K562 (cell line): ENCODE data around the gene LEPR. TPM values are rescaled to one million over a fixed set of nuclear protein-coding genes. Genes with fewer than 3 reads are reported as not detected.

Experiments
- ATAC-seq: fragments of 200-7000 bp; cut with Tn5 transposase; 3 replicates; pipeline ENCODE4 v1.9.1; 2020; ENCODE audit warnings: moderate library complexity
- BruUV-seq: library from RNA; stranded (reverse); fragments of 400-500 nt; replicated peaks from 2 replicates; lab custom pipeline; 2021; lab: Mats Ljungman, UMichigan
- CTCF ChIA-PET: fragments of 300-600 bp; formaldehyde crosslinking; extraction: SDS; loops from one replicate; lab custom pipeline; 2021; ENCODE audit warnings: low intra/inter-chr PET ratio; lab: Yijun Ruan, JAX
- POLR2A ChIA-PET: fragments of 300-600, 350-650 bp; sonication (Branson Sonifier 250); formaldehyde crosslinking; extraction: SDS; loops from one replicate; lab custom pipeline; 2021; ENCODE audit warnings: antibody characterized with exemption, inconsistent platforms; lab: Yijun Ruan, JAX
- DNase-seq, 4 experiments: peaks; one replicate each; pipeline versions ENCODE4 v3.0.0 to v3.0.0-alpha.2; 2011 to 2018; ENCODE audit warnings: low spot score in 3 of 4, mixed read lengths in 3 of 4; ENCODE audit errors: extremely low read depth in 1 of 4
- FAIRE-seq: peaks from 2 replicates; lab custom pipeline; 2011; peaks lifted over from hg19 to GRCh38; lab: Jason Lieb, UNC
- H2AFZ ChIP-seq: 2 replicates; pipeline ENCODE4 v1.6.0; 2011; ENCODE audit warnings: low read depth, low read length, control low read depth, inconsistent platforms
- H3K27ac ChIP-seq: fragments of 200-600 bp; 3 replicates; pipeline ENCODE4 v1.8.0; 2011; ENCODE audit warnings: low read depth, mild to moderate bottlenecking, control low read depth, inconsistent platforms, low read length, moderate library complexity, mixed read lengths; ENCODE audit errors: extremely low read depth
- H3K27me3 ChIP-seq, 2 experiments: fragments of 300-600 bp in 1 of 2; 2 replicates in 1 of 2; 3 replicates in 1 of 2; pipeline versions ENCODE4 v1.6.0 to v1.8.0; 2011; ENCODE audit warnings: inconsistent platforms in 2 of 2, low read length in 2 of 2, mild to moderate bottlenecking in 1 of 2, mixed read lengths in 1 of 2, moderate library complexity in 1 of 2; ENCODE audit not compliant: control insufficient read depth in 2 of 2, insufficient read depth in 2 of 2
- H3K36me3 ChIP-seq: fragments of 300-600 bp; 3 replicates; pipeline ENCODE4 v1.8.0; 2011; ENCODE audit warnings: mild to moderate bottlenecking, low read length, inconsistent platforms; ENCODE audit not compliant: control insufficient read depth, insufficient read depth
- H3K4me1 ChIP-seq, 2 experiments: fragments of 200-600 bp in 1 of 2; replicated peaks in 1 of 2; 2 replicates in 1 of 2; 3 replicates in 1 of 2; pipeline versions ENCODE4 v1.5.1 to v1.8.0; 2011; ENCODE audit warnings: inconsistent platforms in 2 of 2, low read length in 2 of 2, mild to moderate bottlenecking in 1 of 2, mixed read lengths in 1 of 2, moderate library complexity in 1 of 2; ENCODE audit not compliant: control insufficient read depth in 2 of 2, insufficient read depth in 2 of 2
- H3K4me2 ChIP-seq: 2 replicates; pipeline ENCODE4 v1.6.1; 2011; ENCODE audit warnings: low read length, control low read depth, inconsistent platforms, mixed read lengths; ENCODE audit not compliant: insufficient read depth
- H3K4me3 ChIP-seq: fragments of 200-600 bp; sonication (generic), shearing (Covaris generic); 2 replicates; pipeline ENCODE4 v1.5.1; 2016; ENCODE audit warnings: control low read depth, inconsistent platforms
- H3K79me2 ChIP-seq: fragments of 200-600 bp; 3 replicates; pipeline ENCODE4 v1.8.0; 2011; ENCODE audit warnings: low read length, inconsistent platforms; ENCODE audit not compliant: control insufficient read depth, insufficient read depth
- H3K9ac ChIP-seq, 2 experiments: 2 replicates each; pipeline versions ENCODE4 v1.6.0 to v1.6.1; 2011; ENCODE audit warnings: low read depth in 2 of 2, low read length in 2 of 2, control low read depth in 1 of 2, inconsistent platforms in 1 of 2, mild to moderate bottlenecking in 1 of 2, mixed read lengths in 1 of 2; ENCODE audit not compliant: insufficient read depth in 1 of 2
- H3K9me1 ChIP-seq: one replicate; pipeline ENCODE4 v1.6.0; 2011; ENCODE audit warnings: inconsistent platforms, mild to moderate bottlenecking, low read length, moderate library complexity; ENCODE audit not compliant: control insufficient read depth, insufficient read depth
- H3K9me3 ChIP-seq: replicated peaks from 2 replicates; pipeline ENCODE4 v1.5.1; 2011; ENCODE audit warnings: low read depth, low read length, inconsistent platforms; ENCODE audit not compliant: control insufficient read depth, insufficient read depth
- H4K20me1 ChIP-seq: replicated peaks from 2 replicates; pipeline ENCODE4 v1.6.1; 2011; ENCODE audit warnings: low read length, inconsistent platforms, mixed read lengths; ENCODE audit not compliant: control insufficient read depth, insufficient read depth
- BRF2 ChIP-seq: IDR thresholded peaks from 3 replicates; pipeline ENCODE4 v1.6.1; 2011; ENCODE audit warnings: borderline replicate concordance, mild to moderate bottlenecking; ENCODE audit not compliant: insufficient read length, insufficient read depth
- CLOCK ChIP-seq: fragments of 250-450 bp; sonication (Bioruptor Pico); IDR thresholded peaks from 2 replicates; pipeline ENCODE4 v1.4.0; 2020; ENCODE audit warnings: mild to moderate bottlenecking, moderate library complexity, borderline replicate concordance
- ELF4 ChIP-seq: fragments of 450-650 bp; formaldehyde crosslinking; IDR thresholded peaks from 2 replicates; pipeline ENCODE4 v1.4.0; 2022; ENCODE audit warnings: missing genetic modification characterization
- HLTF ChIP-seq: fragments of 450-650 bp; IDR thresholded peaks from 2 replicates; pipeline ENCODE4 v1.6.1; 2016
- HMG20A ChIP-seq: fragments of 450-650 bp; formaldehyde crosslinking; conservative IDR thresholded peaks from 2 replicates; pipeline ENCODE4 v1.4.0; 2020; ENCODE audit warnings: mild to moderate bottlenecking, mixed read lengths
- HMGXB4 ChIP-seq: sonication (generic); formaldehyde crosslinking; IDR thresholded peaks from 2 replicates; pipeline ENCODE4 v1.8.1; 2023; ENCODE audit warnings: mild to moderate bottlenecking, missing genetic modification reagents
- HNRNPK ChIP-seq: fragments of 200-400 bp; formaldehyde crosslinking; IDR thresholded peaks from one replicate; pipeline ENCODE4 v1.6.1; 2018; ENCODE audit warnings: mild to moderate bottlenecking, low read depth, low read length; ENCODE audit not compliant: poor library complexity, severe bottlenecking
- LARP7 ChIP-seq: fragments of 450-650 bp; IDR thresholded peaks from 2 replicates; pipeline ENCODE4 v1.6.1; 2016
- MTA1 ChIP-seq: fragments of 450-650 bp; IDR thresholded peaks from 2 replicates; pipeline ENCODE4 v1.6.1; 2017; ENCODE audit warnings: borderline replicate concordance
- MYC ChIP-seq, 2 experiments: fragments of 250-450 bp in 1 of 2; sonication (Bioruptor Pico) in 1 of 2; IDR thresholded peaks; 2 replicates each; pipeline versions ENCODE4 v1.5.1 to v1.6.1; 2012 to 2021; ENCODE audit warnings: low read depth in 2 of 2, borderline replicate concordance in 1 of 2, improper control_type of control experiment in 1 of 2, low read length in 1 of 2, mild to moderate bottlenecking in 1 of 2, moderate library complexity in 1 of 2
- POLR2B ChIP-seq: fragments of 450-650 bp; IDR thresholded peaks from 2 replicates; pipeline ENCODE4 v1.6.1; 2018; ENCODE audit warnings: low read depth; ENCODE audit not compliant: partially characterized antibody
- WGBS: fragments of 100-300 bp; shearing (Covaris generic); methylation state at CpG from one replicate; pipeline ENCODE4 v1.1.6; 2016; ENCODE audit warnings: low coverage, mixed read lengths; ENCODE audit not compliant: insufficient coverage; ENCODE audit errors: missing lambda C conversion rate; 5-methylcytosine and 5-hydroxymethylcytosine counted together
- in situ Hi-C: fragments of 300-500 bp; cut with MboI; formaldehyde crosslinking; loops from 4 replicates; pipeline ENCODE4 v1.15.0; 2018; ENCODE audit warnings: inconsistent platforms, mixed read lengths
- intact Hi-C: fragments of 100-400 bp; cut with micrococcal nuclease; formaldehyde crosslinking; loops from 2 replicates; pipeline ENCODE4 v1.14.2; 2022
- polyA plus RNA-seq, 8 experiments: library from polyadenylated mRNA; depleted of rRNA in 4 of 8; stranded (reverse) in 5 of 8; unstranded in 3 of 8; fragments of >200 nt; fragmentation: Nextera tagmentation in 2 of 8; fragmentation: Illumina TruSeq in 1 of 8; extraction: Ambion mirVana in 2 of 8; extraction: Trizol in 1 of 8; gene quantifications; 2 replicates each; pipeline versions ENCODE4 v1.2.1 to v1.2.3, GENCODE V29; 2011 to 2014; ENCODE audit warnings: inconsistent platforms in 1 of 8, missing spikeins in 1 of 8
- total RNA-seq, 7 experiments: library from RNA; depleted of rRNA in 6 of 7; stranded (reverse); fragments of >200 nt in 6 of 7; fragmentation: Illumina TruSeq in 2 of 7; extraction: Trizol in 2 of 7; gene quantifications; 2 replicates each; pipeline versions ENCODE4 v1.2.1 to v1.2.3, GENCODE V29; 2011 to 2021; ENCODE audit warnings: low replicate concordance in 1 of 7

The LEPR gene
- total and polyA plus RNA-seq, 9 of the 15 experiments (the other 6 are each of a cell fraction or from before 2014, with no cell fraction given) = 12.2 to 111 (median 43.1) TPM

GRCh38 chr1:65418522-65419185 lies 1.8 kb upstream of the LEPR start (continued):
- TF ChIP-seq HMGXB4 (CRISPR knock-in tag) (no peak), POLR2B (peak; percentile 24)

GRCh38 chr1:65419681-65420589 lies 533 bp upstream of the LEPR start:
- peaks cover 25 to 61% of the 10 kb centered on the region in 2 experiments for H3K4me1 ChIP-seq
- POLR2A ChIA-PET = interaction anchor here (0.6 to 2.7 kb wide), 8 partner anchors 8 to 271 kb away, joined by 3 to 7 read pairs (median 3); no protein-coding TSS in a partner anchor
- whole genome bisulfite sequencing = 1% methylated on average over 26 of the region's 52 CpGs
- TF ChIP-seq MYC (IDR thresholded peaks at IDR 0.05; ENCODE audit: low read depth, low read length) = no peak; the same call in 1 of the 2 replicates
- 0 out of 2 replicates have a peak, but pooled peaks have one; percentile 45 for TF ChIP-seq MYC (CRISPR knock-in tag; IDR thresholded peaks at IDR 0.05; ENCODE audit: borderline replicate concordance, low read depth)
- peak; percentile 73; the same call in 1 of the 2 replicates for TF ChIP-seq MTA1
- no peak for TF ChIP-seq HMG20A
- TF ChIP-seq CLOCK (CRISPR knock-in tag) = no peak
- TF ChIP-seq HNRNPK = no peak
- TF ChIP-seq HLTF = no peak
- 0 out of 2 replicates have a peak, but pooled peaks have one; percentile 13 for TF ChIP-seq ELF4 (CRISPR knock-in tag)
- TF ChIP-seq LARP7 = no peak
- TF ChIP-seq BRF2 = no peak

More at GRCh38 chr1:65419681-65420589, 533 bp upstream of the LEPR start:
- Histone ChIP-seq H3K27me3 (no peaks in the 10 kb centered on the region), H3K79me2 (peaks cover 44% of the 10 kb centered on the region), H3K4me3 (peak overlapping the region; percentile 83), H2AFZ (peak overlapping the region; percentile 79), H3K36me3 (peaks cover 25% of the 10 kb centered on the region), H3K9ac (peak overlapping the region; percentile 68 to 89), H3K27ac (peak overlapping the region; percentile 85), H3K4me2 (peak overlapping the region; percentile 95), H3K9me1 (no peaks in the 10 kb centered on the region), H3K9me3 (no peaks in the 10 kb centered on the region), H4K20me1 (peaks cover 3% of the 10 kb centered on the region; the same call in 1 of the 2 replicates)
- FAIRE-seq = peak; percentile 75
- CTCF ChIA-PET = no interaction called here
- DNase-seq = peak; percentile 96 to 98 (median 96)
- no TSS peak for BruUV-seq
- peak; percentile 91 for ATAC-seq
- in situ Hi-C loops = loop anchor here (5.0 to 10.0 kb wide), 2 partner anchors 183 to 355 kb away; no protein-coding TSS in a partner anchor
- intact Hi-C loops = loop anchor here (2.0 to 5.0 kb wide), 5 partner anchors 57 to 353 kb away; no protein-coding TSS in a partner anchor
